Adrenal gland (tissue), 5 donors: ENCODE measurements around the gene CALCB.

Source experiments
- POLR2A ChIP-seq, 2 donors: fragments of 450-650 bp; IDR thresholded peaks; one replicate each; pipeline ENCODE4 v1.6.1; 2017; ENCODE audit warnings: antibody characterized with exemption in 2 of 2, mild to moderate bottlenecking in 2 of 2, moderate library complexity in 1 of 2
- TF ChIP-seq, protein P1 (sequence below), 6 experiments: fragments of 450-650 bp in 4 of 6; fragments of 200-600 bp in 2 of 6; sonication (generic) in 1 of 6; IDR thresholded peaks; 1 replicate in 5 of 6; 2 replicates in 1 of 6; pipeline versions ENCODE4 v1.5.1 to v1.8.0; 2016 to 2021; ENCODE audit warnings: antibody characterized with exemption in 6 of 6, mild to moderate bottlenecking in 2 of 6, moderate library complexity in 1 of 6
- donor health status: DM: no; HTN: no; CAD: no.

DNA sequence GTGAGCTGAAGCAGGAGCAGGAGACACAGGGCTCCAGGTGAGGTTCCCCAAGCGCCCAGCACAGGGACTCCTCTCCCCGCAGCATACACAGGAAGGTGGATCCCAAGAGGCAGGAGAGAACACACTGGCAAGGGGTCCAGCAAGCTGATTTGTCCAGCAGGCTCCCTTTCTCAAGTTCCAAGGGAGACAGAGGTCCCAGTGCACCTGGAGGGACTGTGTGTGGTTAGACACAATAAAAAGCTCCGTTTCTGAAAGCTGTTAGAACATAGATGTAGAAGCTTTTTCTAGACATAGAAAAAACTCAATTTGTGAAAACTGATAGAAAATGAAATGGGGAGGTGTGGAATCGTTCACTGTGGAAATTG is 1.8 kb downstream of the CALCB start:
- TF ChIP-seq, protein P1, sequence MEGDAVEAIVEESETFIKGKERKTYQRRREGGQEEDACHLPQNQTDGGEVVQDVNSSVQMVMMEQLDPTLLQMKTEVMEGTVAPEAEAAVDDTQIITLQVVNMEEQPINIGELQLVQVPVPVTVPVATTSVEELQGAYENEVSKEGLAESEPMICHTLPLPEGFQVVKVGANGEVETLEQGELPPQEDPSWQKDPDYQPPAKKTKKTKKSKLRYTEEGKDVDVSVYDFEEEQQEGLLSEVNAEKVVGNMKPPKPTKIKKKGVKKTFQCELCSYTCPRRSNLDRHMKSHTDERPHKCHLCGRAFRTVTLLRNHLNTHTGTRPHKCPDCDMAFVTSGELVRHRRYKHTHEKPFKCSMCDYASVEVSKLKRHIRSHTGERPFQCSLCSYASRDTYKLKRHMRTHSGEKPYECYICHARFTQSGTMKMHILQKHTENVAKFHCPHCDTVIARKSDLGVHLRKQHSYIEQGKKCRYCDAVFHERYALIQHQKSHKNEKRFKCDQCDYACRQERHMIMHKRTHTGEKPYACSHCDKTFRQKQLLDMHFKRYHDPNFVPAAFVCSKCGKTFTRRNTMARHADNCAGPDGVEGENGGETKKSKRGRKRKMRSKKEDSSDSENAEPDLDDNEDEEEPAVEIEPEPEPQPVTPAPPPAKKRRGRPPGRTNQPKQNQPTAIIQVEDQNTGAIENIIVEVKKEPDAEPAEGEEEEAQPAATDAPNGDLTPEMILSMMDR (IDR thresholded peaks at IDR 0.05), result no peak
- no peak for TF ChIP-seq POLR2A (IDR thresholded peaks at IDR 0.05)
